22Rv1 (cell line): ENCODE data around the gene C20orf202.

Source experiments
- CTCF ChIP-seq: fragments of 450-650 bp; IDR thresholded peaks from 2 replicates; pipeline ENCODE4 v1.5.1; 2017; ENCODE audit warnings: mild to moderate bottlenecking
- ZFX ChIP-seq: fragments of 450-650 bp; IDR thresholded peaks from 2 replicates; pipeline ENCODE4 v1.6.1; 2017; ENCODE audit warnings: antibody characterized with exemption, borderline replicate concordance

GRCh38 chr20:1255675-1256074 is 52.4 kb downstream of the C20orf202 start:
- no peak for TF ChIP-seq CTCF
- no peak for TF ChIP-seq ZFX
